PFSK-1 (cell line): ENCODE results near the gene RFK.

Experiments
- FOXP2 ChIP-seq: optimal IDR thresholded peaks from 2 replicates; pipeline ENCODE3; 2011; ENCODE audit warnings: borderline replicate concordance, control low read depth, inconsistent platforms; ENCODE audit not compliant: insufficient read depth; ENCODE audit errors: extremely low read length, extremely low read depth
- POLR2AphosphoS5 ChIP-seq: IDR thresholded peaks from 2 replicates; pipeline ENCODE4 v1.6.1; 2012; ENCODE audit warnings: low read depth, mild to moderate bottlenecking, control low read depth, low read length, moderate library complexity
- REST ChIP-seq, 2 experiments: IDR thresholded peaks; 2 replicates each; pipeline versions ENCODE4 v1.6.1 to v1.8.0; 2011 to 2012; ENCODE audit warnings: low read depth in 2 of 2, low read length in 2 of 2, control low read depth in 1 of 2, inconsistent platforms in 1 of 2, mild to moderate bottlenecking in 1 of 2, moderate library complexity in 1 of 2; ENCODE audit not compliant: insufficient read depth in 1 of 2
- SIN3A ChIP-seq: IDR thresholded peaks from 2 replicates; pipeline ENCODE4 v1.6.1; 2012; ENCODE audit warnings: mild to moderate bottlenecking, low read length, moderate library complexity, borderline replicate concordance; ENCODE audit not compliant: insufficient read depth
- TAF1 ChIP-seq: IDR thresholded peaks from 2 replicates; pipeline ENCODE4 v1.6.1; 2012; ENCODE audit warnings: low read length, control low read depth, borderline replicate concordance; ENCODE audit not compliant: insufficient read depth

The RFK gene

GRCh38 chr9:76349865-76350264, 44.4 kb downstream of the RFK start:
- no peak for TF ChIP-seq FOXP2
- TF ChIP-seq POLR2AphosphoS5 = no peak
- TF ChIP-seq SIN3A = no peak
- no peak for TF ChIP-seq REST (IDR thresholded peaks at IDR 0.05; ENCODE audit: insufficient read depth in 1 of 2, low read depth in 2 of 2, low read length in 2 of 2)
- TF ChIP-seq TAF1 = no peak

GRCh38 chr9:76342858-76343257, 51.4 kb downstream of the RFK start:
- TF ChIP-seq REST (IDR thresholded peaks at IDR 0.05; ENCODE audit: insufficient read depth in 1 of 2, low read depth in 2 of 2, low read length in 2 of 2) (no peak), TAF1 (no peak), SIN3A (no peak)

- TF ChIP-seq FOXP2 (no peak), POLR2AphosphoS5 (no peak), TAF1 (no peak), REST (IDR thresholded peaks at IDR 0.05; ENCODE audit: insufficient read depth in 1 of 2, low read depth in 2 of 2, low read length in 2 of 2) (no peak)
Observed at GRCh38 chr9:76342201-76342600, 52.0 kb downstream of the RFK start.

GRCh38 chr9:76341616-76342015, 52.6 kb downstream of the RFK start:
- TF ChIP-seq REST (IDR thresholded peaks at IDR 0.05; ENCODE audit: insufficient read depth in 1 of 2, low read depth in 2 of 2, low read length in 2 of 2) = no peak
- no peak for TF ChIP-seq FOXP2
- TF ChIP-seq POLR2AphosphoS5 = no peak

GRCh38 chr9:76338418-76338817, 55.8 kb downstream of the RFK start:
- TF ChIP-seq REST (IDR thresholded peaks at IDR 0.05; ENCODE audit: insufficient read depth in 1 of 2, low read depth in 2 of 2, low read length in 2 of 2) = no peak
- no peak for TF ChIP-seq FOXP2
- TF ChIP-seq TAF1 = no peak
- no peak for TF ChIP-seq POLR2AphosphoS5
- TF ChIP-seq SIN3A = no peak
